Keratinocyte (primary cell): ENCODE data around the gene SAMM50. TPM values are rescaled to one million over a fixed set of nuclear protein-coding genes. Genes with fewer than 3 reads are reported as not detected.

Experiments used
- DNase-seq: peaks from one replicate; pipeline ENCODE4 v3.0.0-alpha.2; 2011; ENCODE audit warnings: low read depth, missing footprints, low spot score
- FAIRE-seq: peaks from 2 replicates; lab custom pipeline; 2011; peaks lifted over from hg19 to GRCh38; lab: Jason Lieb, UNC
- H2AFZ ChIP-seq: 2 replicates; pipeline ENCODE4 v1.6.0; 2012; ENCODE audit warnings: low read length, control low read depth, inconsistent platforms; ENCODE audit not compliant: control insufficient read depth
- H3K27ac ChIP-seq: 2 replicates; pipeline ENCODE4 v1.5.1; 2011; ENCODE audit warnings: low read length; ENCODE audit not compliant: control insufficient read depth, insufficient read depth
- H3K27me3 ChIP-seq: 3 replicates; pipeline ENCODE4 v1.6.0; 2011; ENCODE audit warnings: low read length; ENCODE audit not compliant: control insufficient read depth, insufficient read depth; ENCODE audit errors: extremely low read depth
- H3K36me3 ChIP-seq, 2 experiments: 2 replicates in 1 of 2; 3 replicates in 1 of 2; pipeline ENCODE4 v1.5.1; 2011; ENCODE audit warnings: low read length in 2 of 2, mild to moderate bottlenecking in 1 of 2; ENCODE audit not compliant: control insufficient read depth in 2 of 2, insufficient read depth in 2 of 2; ENCODE audit errors: extremely low read depth in 1 of 2
- H3K4me1 ChIP-seq: 3 replicates; pipeline ENCODE4 v1.5.1; 2011; ENCODE audit warnings: low read length; ENCODE audit not compliant: control insufficient read depth, insufficient read depth; ENCODE audit errors: extremely low read depth
- H3K4me2 ChIP-seq: 3 replicates; pipeline ENCODE4 v1.6.0; 2011; ENCODE audit warnings: low read depth, low read length; ENCODE audit not compliant: control insufficient read depth, insufficient read depth; ENCODE audit errors: extremely low read depth
- H3K4me3 ChIP-seq, 3 experiments: fragments of 200-600 bp in 1 of 3; sonication (generic) in 1 of 3; 2 replicates in 2 of 3; 3 replicates in 1 of 3; pipeline ENCODE4 v1.5.1; 2011 to 2016; ENCODE audit warnings: low read length in 3 of 3, mild to moderate bottlenecking in 3 of 3, control low read depth in 2 of 3, inconsistent platforms in 1 of 3, low read depth in 1 of 3, mixed read lengths in 1 of 3, mixed run types in 1 of 3, moderate library complexity in 1 of 3; ENCODE audit not compliant: control insufficient read depth in 2 of 3, insufficient read depth in 2 of 3; ENCODE audit errors: extremely low read depth in 1 of 3
- H3K79me2 ChIP-seq: 2 replicates; pipeline ENCODE4 v1.6.0; 2012; ENCODE audit warnings: low read length; ENCODE audit not compliant: control insufficient read depth, insufficient read depth
- H3K9ac ChIP-seq: 3 replicates; pipeline ENCODE4 v1.6.0; 2011; ENCODE audit warnings: low read length; ENCODE audit not compliant: control insufficient read depth, insufficient read depth; ENCODE audit errors: extremely low read depth
- H3K9me1 ChIP-seq: 3 replicates; pipeline ENCODE4 v1.6.0; 2011; ENCODE audit warnings: low read length; ENCODE audit not compliant: control insufficient read depth, insufficient read depth; ENCODE audit errors: extremely low read depth
- H3K9me3 ChIP-seq: 2 replicates; pipeline ENCODE4 v1.5.1; 2012; ENCODE audit warnings: low read depth, low read length; ENCODE audit not compliant: control insufficient read depth
- H4K20me1 ChIP-seq: 3 replicates; pipeline ENCODE4 v1.6.0; 2011; ENCODE audit warnings: low read length; ENCODE audit not compliant: control insufficient read depth, insufficient read depth; ENCODE audit errors: extremely low read depth
- CTCF ChIP-seq, 3 experiments: IDR thresholded peaks in 1 of 3; conservative IDR thresholded peaks in 1 of 3; optimal IDR thresholded peaks in 1 of 3; 2 replicates in 2 of 3; 3 replicates in 1 of 3; pipeline versions ENCODE3 to v1.5.1; 2011; ENCODE audit warnings: low read length in 3 of 3, mild to moderate bottlenecking in 3 of 3, moderate library complexity in 2 of 3, control low read depth in 1 of 3, inconsistent platforms in 1 of 3; ENCODE audit not compliant: insufficient read depth in 2 of 3; ENCODE audit errors: extremely low read depth in 1 of 3
- EZH2 ChIP-seq: IDR thresholded peaks from one replicate; pipeline ENCODE4 v1.6.1; 2012; ENCODE audit warnings: inconsistent platforms, mild to moderate bottlenecking, low read length, moderate library complexity
- dilution Hi-C: fragments of 300-500 bp; cut with MboI; formaldehyde crosslinking; loops from one replicate; pipeline ENCODE4 v1.7.0; 2020; ENCODE audit warnings: low sequenced_read_pairs; ENCODE audit not compliant: extremely low pct_ligation_motif_present
- polyA plus RNA-seq, 5 experiments: library from polyadenylated mRNA; depleted of rRNA in 3 of 5; stranded (reverse) in 3 of 5; stranded (forward) in 1 of 5; unstranded in 1 of 5; fragments of >200 nt; gene quantifications; 1 replicate in 1 of 5; 2 replicates in 3 of 5; 3 replicates in 1 of 5; pipeline versions ENCODE4 v1.2.1 to v1.2.3, GENCODE V29; 2011 to 2012; ENCODE audit warnings: missing spikeins in 2 of 5, low read depth in 1 of 5, low replicate concordance in 1 of 5

The SAMM50 gene
- polyA plus RNA-seq, 1 donor (not counting 4 experiments of a cell fraction or from before 2014, with no cell fraction given), result 54.6 TPM

GRCh38 chr22:43969989-43970755, 14.9 kb downstream of the SAMM50 start:
- no peak overlapping the region for H3K27ac ChIP-seq
- H3K4me1 ChIP-seq, result no peaks in the 10 kb centered on the region
- H3K9me3 ChIP-seq, result no peaks in the 10 kb centered on the region
- H3K79me2 ChIP-seq, result no peaks in the 10 kb centered on the region
- H2AFZ ChIP-seq, result no peak overlapping the region
- H3K4me3 ChIP-seq, result no peak overlapping the region
- DNase-seq, result no peak
- no peak overlapping the region for H3K4me2 ChIP-seq
- peaks cover 8 to 35% of the 10 kb centered on the region in 2 experiments for H3K36me3 ChIP-seq
- no peak for FAIRE-seq
- H3K9me1 ChIP-seq, result no peaks in the 10 kb centered on the region
- dilution Hi-C loops, result no loop called here
- no peaks in the 10 kb centered on the region for H3K27me3 ChIP-seq
- no peak overlapping the region for H3K9ac ChIP-seq
- no peaks in the 10 kb centered on the region for H4K20me1 ChIP-seq
- TF ChIP-seq CTCF (optimal IDR thresholded peaks at IDR 0.05 in 1 of 3, IDR thresholded peaks at IDR 0.05 in 1 of 3, conservative IDR thresholded peaks at IDR 0.05 in 1 of 3; ENCODE audit: extremely low read depth in 1 of 3, insufficient read depth in 2 of 3, low read length in 3 of 3) (no peak), EZH2 (no peak)

- dilution Hi-C loops, result no loop called here
- H3K9ac ChIP-seq, result no peak overlapping the region
- no peak overlapping the region for H3K27ac ChIP-seq
- H3K4me1 ChIP-seq, result no peaks in the 10 kb centered on the region
- no peak for TF ChIP-seq CTCF (optimal IDR thresholded peaks at IDR 0.05 in 1 of 3, IDR thresholded peaks at IDR 0.05 in 1 of 3, conservative IDR thresholded peaks at IDR 0.05 in 1 of 3; ENCODE audit: extremely low read depth in 1 of 3, insufficient read depth in 2 of 3, low read length in 3 of 3)
- no peak for TF ChIP-seq EZH2
- peaks cover 18 to 36% of the 10 kb centered on the region in 2 experiments for H3K36me3 ChIP-seq
- no peaks in the 10 kb centered on the region for H3K79me2 ChIP-seq
- H3K4me3 ChIP-seq, result no peak overlapping the region
- no peak overlapping the region for H2AFZ ChIP-seq
- H3K27me3 ChIP-seq, result no peaks in the 10 kb centered on the region
- DNase-seq, result no peak
- no peak for FAIRE-seq
- H4K20me1 ChIP-seq, result no peaks in the 10 kb centered on the region
- H3K9me3 ChIP-seq, result no peaks in the 10 kb centered on the region
- no peak overlapping the region for H3K4me2 ChIP-seq
- H3K9me1 ChIP-seq, result no peaks in the 10 kb centered on the region
These were observed 15.9 kb downstream of the SAMM50 start for GRCh38 chr22:43971112-43971511.
